GM18909 (cell line): ENCODE results near the gene MRFAP1.

Experiments used
- ATAC-seq: cut with Tn5 transposase; IDR thresholded peaks from one replicate; pipeline ENCODE4 v1.9.1; 2021; ENCODE audit warnings: mild to moderate bottlenecking; ENCODE audit not compliant: unreplicated experiment, poor library complexity

MRFAP1 gene

GRCh38 chr4:6640292-6641163 is at the start of gene MRFAP1:
MRFAP1 (plus strand) TSS chr4:6640685; CDS start chr4:6640863, 178 bp downstream.
- ATAC-seq = peak; percentile 86

- ATAC-seq = peak; percentile 66
Observed at GRCh38 chr4:6591313-6591712, 49.2 kb upstream of the MRFAP1 start.

DNA sequence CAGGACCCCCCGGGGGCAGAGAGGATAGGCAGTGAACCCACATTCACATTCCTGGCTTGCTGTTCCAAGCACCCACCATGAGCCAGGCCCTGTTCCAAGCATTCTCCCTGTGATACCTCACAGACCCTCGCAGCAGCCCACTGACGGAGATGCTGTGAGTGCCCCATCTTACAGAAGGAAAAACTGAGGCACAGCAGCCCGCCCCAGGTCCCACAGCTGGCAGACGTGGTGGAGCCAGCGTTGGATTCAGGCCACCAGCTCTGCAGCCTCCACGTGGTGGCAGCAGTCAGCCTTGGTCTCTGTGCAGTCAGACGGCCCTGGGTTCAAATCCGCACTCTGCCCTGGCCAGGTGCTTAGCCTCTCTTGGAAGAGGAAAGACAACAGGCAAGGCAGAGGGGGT is 48.7 kb upstream of the MRFAP1 start:
- ATAC-seq = no peak

DNA sequence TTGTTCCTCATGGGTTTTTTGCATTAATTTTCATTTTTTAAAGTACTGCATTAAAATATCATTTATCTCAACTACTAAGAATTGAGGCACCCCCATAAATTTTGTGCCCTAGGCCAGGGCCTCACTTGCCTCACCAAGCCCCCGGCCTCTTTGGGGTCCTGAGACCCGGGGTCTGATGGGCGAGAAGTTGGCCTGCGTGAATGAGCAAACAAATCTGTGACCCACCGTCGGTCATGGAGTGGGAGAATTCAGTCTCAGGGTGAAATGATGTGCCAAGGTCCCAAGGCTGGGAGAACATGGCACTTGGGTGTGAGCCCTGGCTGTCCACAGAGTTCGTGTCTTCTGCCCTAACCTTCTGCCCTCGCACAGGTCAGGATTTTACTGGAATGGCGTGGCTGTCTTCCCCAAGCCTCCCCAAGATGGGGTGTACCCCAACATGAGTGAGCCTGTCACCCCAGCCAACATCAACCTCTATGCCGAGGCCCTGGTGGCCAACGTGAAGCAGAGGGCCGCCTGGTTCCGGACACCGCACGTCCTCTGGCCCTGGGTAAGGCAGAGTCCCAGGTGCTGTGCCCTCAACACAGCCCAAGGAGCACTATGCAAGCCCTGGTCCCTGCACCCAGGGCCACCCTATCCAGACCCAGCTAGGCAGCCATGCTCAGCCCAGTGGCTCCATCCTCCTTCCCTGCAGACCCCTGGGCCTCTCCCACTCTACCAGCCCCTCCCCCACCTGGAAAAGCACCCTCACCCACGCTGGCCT is 47.5 kb upstream of the MRFAP1 start:
- ATAC-seq = no peak

GRCh38 chr4:6594341-6594740 is 46.1 kb upstream of the MRFAP1 start:
- no peak for ATAC-seq

- ATAC-seq = no peak
Observed at GRCh38 chr4:6594826-6595355, 45.6 kb upstream of the MRFAP1 start.

- ATAC-seq = no peak
Observed at GRCh38 chr4:6595897-6596537, 44.5 kb upstream of the MRFAP1 start.

DNA sequence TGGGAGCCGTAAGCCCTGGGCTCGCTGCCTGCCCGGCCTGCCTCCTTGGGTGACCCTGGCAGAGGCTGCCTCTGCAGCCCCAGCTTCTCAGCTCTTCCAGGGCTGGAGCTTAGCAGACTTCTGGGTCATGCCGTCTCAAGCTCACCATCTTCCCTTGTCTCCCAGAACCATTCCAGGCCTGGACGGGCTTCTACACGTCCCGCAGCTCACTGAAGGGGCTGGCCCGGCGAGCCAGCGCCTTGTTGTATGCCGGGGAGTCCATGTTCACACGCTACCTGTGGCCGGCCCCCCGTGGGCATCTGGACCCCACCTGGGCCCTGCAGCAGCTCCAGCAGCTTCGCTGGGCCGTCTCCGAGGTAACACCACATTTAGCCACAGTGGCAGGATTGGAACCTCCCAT is 43.5 kb upstream of the MRFAP1 start:
- no peak for ATAC-seq

DNA sequence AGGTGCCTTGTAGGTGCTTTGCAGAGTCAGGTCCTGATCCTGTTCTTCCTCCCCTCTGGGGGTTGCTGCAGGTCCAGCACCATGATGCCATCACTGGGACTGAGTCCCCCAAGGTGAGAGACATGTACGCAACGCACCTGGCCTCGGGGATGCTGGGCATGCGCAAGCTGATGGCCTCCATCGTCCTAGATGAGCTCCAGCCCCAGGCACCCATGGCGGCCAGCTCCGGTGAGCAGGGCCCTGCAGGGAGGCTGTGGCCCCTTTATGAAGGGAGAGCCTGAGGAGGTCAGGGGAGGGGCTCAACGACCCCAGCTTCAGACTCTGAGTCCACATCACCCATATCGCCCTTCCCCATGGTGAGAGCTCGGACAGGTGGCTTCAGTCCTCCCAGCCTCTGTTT is 42.4 kb upstream of the MRFAP1 start:
- no peak for ATAC-seq

- ATAC-seq = no peak
Observed at GRCh38 chr4:6598641-6599040, 41.8 kb upstream of the MRFAP1 start.

- ATAC-seq = no peak
Observed at GRCh38 chr4:6601661-6602250, 38.7 kb upstream of the MRFAP1 start.

DNA sequence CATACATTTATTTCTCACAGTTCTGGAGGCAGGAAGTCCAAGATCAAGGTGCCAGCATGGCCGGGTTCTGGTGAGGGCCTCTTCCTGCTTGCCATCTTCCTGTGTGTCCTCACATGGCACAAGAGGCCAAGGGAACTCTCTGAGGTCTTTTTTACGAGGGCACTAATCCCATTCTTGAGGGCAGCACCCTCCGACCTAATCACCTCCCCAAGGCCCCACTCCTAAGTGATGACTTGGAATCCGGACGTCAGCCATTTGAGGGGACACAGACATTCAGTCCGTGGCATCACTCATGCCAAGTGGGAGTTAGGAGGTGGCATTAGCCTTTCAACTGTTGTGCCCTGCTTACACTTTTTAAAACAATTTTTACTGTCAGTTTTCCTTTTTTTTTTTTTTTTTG is 38.2 kb upstream of the MRFAP1 start:
- ATAC-seq = no peak

GRCh38 chr4:6603128-6603527 is 37.4 kb upstream of the MRFAP1 start:
- no peak for ATAC-seq

DNA sequence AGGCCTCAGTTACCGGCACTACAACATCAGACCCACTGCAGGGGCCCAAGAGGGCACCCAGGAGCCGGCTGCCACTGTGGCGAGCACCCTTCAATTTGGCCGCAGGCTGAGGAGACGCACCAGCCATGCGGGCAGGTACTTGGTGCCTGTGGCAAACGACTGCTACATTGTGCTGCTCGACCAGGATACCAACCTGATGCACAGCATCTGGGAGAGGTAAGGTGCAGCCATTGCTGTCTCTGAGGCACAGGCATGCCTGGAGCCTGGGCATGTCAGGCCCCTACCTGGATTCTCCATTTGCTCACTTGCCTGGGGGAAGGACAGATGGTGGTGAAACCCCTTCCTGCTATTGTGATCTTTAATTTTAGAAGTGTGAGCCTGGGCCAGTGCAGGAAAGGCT is 35.4 kb upstream of the MRFAP1 start:
- ATAC-seq = no peak

DNA sequence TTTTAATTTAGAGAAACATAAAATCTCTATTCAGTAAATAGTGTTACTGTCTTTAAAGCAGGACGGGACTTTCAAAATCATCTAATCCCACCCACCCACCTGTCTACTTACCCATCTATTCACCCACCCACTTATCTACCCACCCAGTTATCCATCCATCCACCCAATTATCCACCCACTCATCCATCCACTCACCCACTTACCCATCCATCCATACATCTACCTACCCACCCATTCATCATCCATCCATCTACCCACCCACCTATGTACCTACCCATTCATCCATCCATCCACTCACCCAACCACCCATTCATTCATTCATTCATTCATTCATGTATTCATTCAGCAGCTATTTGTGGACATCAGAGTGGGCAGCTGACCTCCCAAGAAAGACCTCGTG is 34.9 kb upstream of the MRFAP1 start:
- ATAC-seq = no peak

DNA sequence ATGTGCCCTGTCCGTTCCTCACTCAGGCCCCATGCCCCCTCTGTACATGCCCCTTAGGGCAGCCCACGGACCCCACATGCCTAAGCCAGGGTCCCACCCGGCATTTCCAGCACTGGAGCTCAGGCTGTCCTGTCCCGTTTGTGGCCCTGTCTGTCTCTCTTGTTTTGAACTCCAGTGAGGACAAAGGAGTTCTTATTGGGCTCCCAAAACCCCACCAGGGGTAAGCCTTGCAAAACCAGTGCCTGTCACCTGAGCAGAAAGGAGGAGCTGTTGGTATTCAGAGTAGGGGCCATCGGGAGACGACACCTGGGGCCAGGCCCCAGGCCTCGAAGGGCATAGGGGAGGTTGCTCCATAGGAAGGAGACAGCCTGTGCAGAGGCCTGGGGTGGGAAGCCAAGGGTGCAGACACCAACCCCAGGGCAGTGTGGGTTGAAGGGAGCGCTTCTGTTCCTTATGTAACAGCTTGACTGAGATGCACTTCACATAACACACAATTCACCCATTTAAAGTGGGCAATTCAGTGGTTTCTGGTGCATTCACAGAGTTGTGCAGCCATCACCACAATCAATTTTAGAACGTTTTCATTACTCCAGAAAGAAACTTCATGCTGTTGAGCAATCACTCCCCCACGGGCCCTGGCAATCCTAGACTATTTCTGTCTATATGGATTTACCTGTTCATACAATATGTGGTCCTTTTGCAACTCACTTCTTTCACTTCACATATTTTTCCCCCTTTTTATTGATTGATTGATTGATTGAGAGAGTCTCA is 33.8 kb upstream of the MRFAP1 start:
- ATAC-seq = no peak

- ATAC-seq = no peak
Observed at GRCh38 chr4:6607368-6608055, 33.0 kb upstream of the MRFAP1 start.

DNA sequence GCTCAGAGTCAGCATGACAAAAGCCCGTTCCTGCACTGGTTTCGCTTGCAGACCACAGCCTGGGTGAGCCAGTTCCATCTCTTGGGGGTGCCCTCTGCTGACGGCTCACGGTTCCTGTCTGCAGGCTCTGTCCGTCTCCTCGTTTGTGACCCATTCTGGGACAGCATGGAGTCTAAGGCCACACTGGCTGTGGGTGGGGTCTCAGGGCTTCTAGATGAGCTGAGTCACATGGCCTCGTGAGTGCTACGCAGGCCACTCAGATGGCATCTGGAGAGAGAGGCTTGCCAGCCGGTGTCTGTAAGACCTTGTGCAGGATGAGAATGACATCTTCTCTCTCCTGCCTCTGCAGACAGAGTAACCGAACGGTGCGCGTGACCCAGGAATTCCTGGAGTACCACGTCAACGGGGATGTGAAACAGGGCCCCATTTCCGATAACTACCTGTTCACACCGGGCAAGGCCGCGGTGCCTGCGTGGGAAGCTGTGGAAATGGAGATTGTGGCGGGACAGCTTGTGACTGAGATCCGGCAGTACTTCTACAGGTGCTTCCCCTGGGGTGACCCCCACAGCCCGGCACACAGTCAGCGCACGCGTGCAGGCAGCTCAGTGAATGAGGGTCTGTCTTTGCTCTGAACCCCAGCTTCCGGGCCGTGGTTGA is 31.6 kb upstream of the MRFAP1 start:
- no peak for ATAC-seq
